Pulmonary artery endothelial cell (primary cell): ENCODE results near the gene TMEM121B. TPM values are rescaled to one million over a fixed set of nuclear protein-coding genes. Genes with fewer than 3 reads are reported as not detected.

Experiments
- DNase-seq: peaks from one replicate; pipeline ENCODE4 v3.0.0-alpha.2; 2011; ENCODE audit warnings: low read depth, low spot score
- total RNA-seq: library from RNA; depleted of rRNA; stranded (reverse); fragments of >200 nt; gene quantifications from 2 replicates; pipeline ENCODE4 v1.2.3, GENCODE V29; 2014

TMEM121B gene
- total RNA-seq, 1 donor from 2014 or later: 0.20 TPM

GRCh38 chr22:17091851-17092250, 29.3 kb downstream of the TMEM121B start:
- no peak for DNase-seq

GRCh38 chr22:17090550-17090949, 30.6 kb downstream of the TMEM121B start:
- no peak for DNase-seq

- no peak for DNase-seq
Observed at GRCh38 chr22:17087498-17088131, 33.5 kb downstream of the TMEM121B start.

GRCh38 chr22:17086788-17087497, 34.2 kb downstream of the TMEM121B start:
- DNase-seq: no peak

GRCh38 chr22:17086296-17086695, 34.9 kb downstream of the TMEM121B start:
- DNase-seq: no peak

GRCh38 chr22:17085277-17086181, 35.6 kb downstream of the TMEM121B start:
- DNase-seq: no peak

- peak; percentile 55 for DNase-seq
Observed at GRCh38 chr22:17084554-17085276, 36.4 kb downstream of the TMEM121B start, which contains the start of gene IL17RA. Gene IL17RA, plus strand, starts transcription at chr22:17085000. Its CDS starts 92 bp downstream, at chr22:17085092.

- no peak for DNase-seq
Observed at GRCh38 chr22:17083811-17084441, 37.2 kb downstream of the TMEM121B start.

GRCh38 chr22:17083255-17083654, 37.9 kb downstream of the TMEM121B start:
- DNase-seq: no peak

- no peak for DNase-seq
Observed at GRCh38 chr22:17079572-17079971, 41.6 kb downstream of the TMEM121B start.

- DNase-seq: no peak
Observed at GRCh38 chr22:17077255-17077654, 43.9 kb downstream of the TMEM121B start.

GRCh38 chr22:17074648-17075002, 46.5 kb downstream of the TMEM121B start:
- DNase-seq: no peak

- no peak for DNase-seq
Observed at GRCh38 chr22:17072877-17073276, 48.3 kb downstream of the TMEM121B start.

Other genes starting within 250 kb of the TMEM121B start
- not detected in 2 replicates for gene GAB4, start 113.1 kb downstream of the TMEM121B start, total RNA-seq
- gene IL17RA, start 36.4 kb downstream of the TMEM121B start, total RNA-seq: 5.2 and 5.5 TPM in 2 replicates
- 54.6 and 61.8 TPM in 2 replicates for gene HDHD5, start 37.9 kb upstream of the TMEM121B start, total RNA-seq
- gene ADA2, start 98.1 kb upstream of the TMEM121B start, total RNA-seq: 0.46 and 6.6 TPM in 2 replicates
- gene CECR2, start 248.1 kb upstream of the TMEM121B start, total RNA-seq: 1.2 and 1.8 TPM in 2 replicates